ENCODE measurements around the gene YIPF5.
A peak's percentile ranks its signal among the peaks of the same experiment; 100 is the strongest.

The YIPF5 gene

DNA sequence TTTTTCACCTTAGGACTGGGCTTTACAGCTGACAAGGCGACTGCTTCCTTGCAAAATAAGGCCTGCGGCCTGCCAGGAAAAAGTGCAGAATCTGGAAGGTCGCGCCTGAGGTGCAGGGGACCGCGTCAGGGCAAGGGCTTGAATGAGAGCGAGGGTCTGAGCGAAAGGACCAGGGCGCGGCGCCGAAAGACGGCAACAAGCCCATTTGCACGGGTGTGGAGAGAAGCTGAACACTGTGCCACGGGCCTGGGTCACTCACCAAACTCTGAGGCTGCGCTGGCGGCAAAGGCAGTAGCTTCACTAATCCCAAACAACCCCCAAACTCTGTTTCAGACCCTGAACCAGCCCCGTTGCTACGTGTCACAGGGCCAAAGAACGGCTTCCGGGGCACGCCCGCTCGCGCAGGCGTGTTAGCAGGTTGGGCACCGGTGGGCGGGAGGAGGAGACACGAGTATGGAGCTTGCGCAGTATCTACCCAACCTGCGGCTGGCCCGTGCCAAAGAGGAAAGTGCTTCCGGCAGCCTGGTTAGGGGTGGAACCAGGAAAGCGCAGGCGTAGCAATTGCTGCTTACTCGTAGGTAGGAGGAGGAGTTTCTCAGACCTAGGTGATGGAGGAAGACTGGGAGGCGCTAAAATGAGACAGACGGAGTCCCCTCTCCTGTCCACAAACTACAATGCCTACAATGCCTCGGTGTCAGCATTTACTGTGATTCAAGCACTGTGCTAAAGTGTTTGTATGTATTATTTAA lies at the start of gene YIPF5, which contains the start of gene KCTD16:
TSS of gene YIPF5 (minus strand) at position 384 of the 749 bp plus-strand sequence. CDS start 704 bp downstream, outside the sequence.
TSS of gene KCTD16 (plus strand) at position 598 of the 749 bp plus-strand sequence.
- ChIA-PET POLR2A (interaction anchor here (0.6 to 1.7 kb wide), 8 partner anchors 8 to 1919 kb away, joined by 3 to 6 read pairs (median 3); no protein-coding TSS in a partner anchor), CTCF (interaction anchor here (1.0 to 1.5 kb wide), 4 partner anchors 10 to 1167 kb away, joined by 3 to 4 read pairs (median 4); no protein-coding TSS in a partner anchor)
- peak within 1 kb of the TSS; percentile 83 for H3K4me3 ChIP-seq (ENCODE audit: low read depth, low read length)
- TF ChIP-seq, protein P1, sequence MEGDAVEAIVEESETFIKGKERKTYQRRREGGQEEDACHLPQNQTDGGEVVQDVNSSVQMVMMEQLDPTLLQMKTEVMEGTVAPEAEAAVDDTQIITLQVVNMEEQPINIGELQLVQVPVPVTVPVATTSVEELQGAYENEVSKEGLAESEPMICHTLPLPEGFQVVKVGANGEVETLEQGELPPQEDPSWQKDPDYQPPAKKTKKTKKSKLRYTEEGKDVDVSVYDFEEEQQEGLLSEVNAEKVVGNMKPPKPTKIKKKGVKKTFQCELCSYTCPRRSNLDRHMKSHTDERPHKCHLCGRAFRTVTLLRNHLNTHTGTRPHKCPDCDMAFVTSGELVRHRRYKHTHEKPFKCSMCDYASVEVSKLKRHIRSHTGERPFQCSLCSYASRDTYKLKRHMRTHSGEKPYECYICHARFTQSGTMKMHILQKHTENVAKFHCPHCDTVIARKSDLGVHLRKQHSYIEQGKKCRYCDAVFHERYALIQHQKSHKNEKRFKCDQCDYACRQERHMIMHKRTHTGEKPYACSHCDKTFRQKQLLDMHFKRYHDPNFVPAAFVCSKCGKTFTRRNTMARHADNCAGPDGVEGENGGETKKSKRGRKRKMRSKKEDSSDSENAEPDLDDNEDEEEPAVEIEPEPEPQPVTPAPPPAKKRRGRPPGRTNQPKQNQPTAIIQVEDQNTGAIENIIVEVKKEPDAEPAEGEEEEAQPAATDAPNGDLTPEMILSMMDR (IDR thresholded peaks at IDR 0.05; ENCODE audit: insufficient read depth, low read length, missing control alignments): no peak
- DNase-seq (ENCODE audit: low read depth, low spot score): peak; percentile 85

DNA sequence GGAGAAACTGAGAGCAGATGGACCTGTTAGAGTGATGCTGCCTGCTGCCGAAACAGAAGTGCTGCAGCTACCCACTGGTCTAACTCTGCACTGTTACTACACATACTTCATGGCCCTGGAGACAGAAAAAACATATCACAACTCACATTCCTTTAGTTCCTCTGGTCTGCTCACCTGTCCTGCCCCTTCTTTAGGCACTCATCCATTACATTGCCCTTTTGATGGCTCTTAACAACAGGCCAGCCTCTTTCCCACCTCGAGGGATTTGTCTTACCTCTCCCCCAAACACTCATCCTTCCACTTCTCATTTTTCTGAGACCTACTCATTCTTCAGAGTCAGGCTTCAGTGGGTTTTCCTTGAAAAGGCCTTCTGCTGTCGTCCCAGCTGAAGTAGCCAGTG lies 49.4 kb upstream of the YIPF5 start:
- H3K4me3 ChIP-seq (ENCODE audit: low read depth, low read length): no peak overlapping the region
- DNase-seq (ENCODE audit: low read depth, low spot score): no peak
- ChIA-PET POLR2A (no interaction called here), CTCF (interaction anchor here (1.1 kb wide), 1 partner anchor 1605 kb away, joined by 3 read pairs; no protein-coding TSS in a partner anchor)
- TF ChIP-seq, protein P1 (IDR thresholded peaks at IDR 0.05; ENCODE audit: insufficient read depth, low read length, missing control alignments): no peak

DNA sequence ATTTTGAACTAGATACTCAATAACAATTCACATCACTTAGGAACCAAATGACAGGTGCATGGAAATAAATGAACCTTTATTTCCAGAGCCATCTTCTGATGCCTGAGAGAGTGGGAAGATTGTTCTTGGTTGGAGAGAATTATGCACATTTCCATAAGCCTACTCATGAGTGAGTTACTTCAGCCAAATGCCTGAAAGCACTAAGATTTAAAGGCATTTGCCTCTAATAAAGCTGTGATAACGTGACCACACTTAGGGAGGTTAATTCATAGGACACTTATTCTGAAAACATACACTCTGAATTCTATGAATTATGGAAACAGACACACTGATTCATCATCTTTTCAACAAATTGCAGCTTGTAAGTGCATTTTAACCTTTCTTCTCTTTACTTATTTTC lies 40.2 kb upstream of the YIPF5 start:
- DNase-seq (ENCODE audit: low read depth, low spot score): no peak
- CTCF ChIA-PET: no interaction called here
- H3K4me3 ChIP-seq (ENCODE audit: low read depth, low read length): no peak overlapping the region
- POLR2A ChIA-PET: no interaction called here
- TF ChIP-seq, protein P1 (IDR thresholded peaks at IDR 0.05; ENCODE audit: insufficient read depth, low read length, missing control alignments): no peak

DNA sequence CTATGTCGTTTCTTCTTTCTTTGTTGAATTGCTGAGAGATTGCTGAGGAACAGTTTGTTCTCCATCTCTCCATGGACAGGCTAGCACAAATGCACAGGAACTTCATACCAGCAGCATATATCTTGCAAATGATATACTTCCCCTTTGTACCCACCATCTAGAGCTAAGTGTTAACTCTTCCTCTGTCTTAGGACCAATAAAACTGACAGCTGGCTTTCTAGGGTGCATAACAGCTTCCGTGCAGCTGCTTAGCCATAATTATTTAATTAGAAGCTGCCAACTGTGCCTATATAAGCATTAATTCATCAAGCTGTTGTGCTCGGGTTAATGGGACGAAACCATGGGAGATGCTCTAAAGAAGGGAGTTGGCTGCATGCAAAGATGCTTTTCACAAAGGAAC lies 38.9 kb upstream of the YIPF5 start:
- no peak overlapping the region for H3K4me3 ChIP-seq (ENCODE audit: low read depth, low read length)
- CTCF ChIA-PET: interaction anchor here (0.6 to 4.7 kb wide), 2 partner anchors 1029 to 1617 kb away, joined by 3 to 36 read pairs; no protein-coding TSS in a partner anchor
- TF ChIP-seq, protein P1 (IDR thresholded peaks at IDR 0.05; ENCODE audit: insufficient read depth, low read length, missing control alignments): no peak
- DNase-seq (ENCODE audit: low read depth, low spot score): no peak
- POLR2A ChIA-PET: no interaction called here

DNA sequence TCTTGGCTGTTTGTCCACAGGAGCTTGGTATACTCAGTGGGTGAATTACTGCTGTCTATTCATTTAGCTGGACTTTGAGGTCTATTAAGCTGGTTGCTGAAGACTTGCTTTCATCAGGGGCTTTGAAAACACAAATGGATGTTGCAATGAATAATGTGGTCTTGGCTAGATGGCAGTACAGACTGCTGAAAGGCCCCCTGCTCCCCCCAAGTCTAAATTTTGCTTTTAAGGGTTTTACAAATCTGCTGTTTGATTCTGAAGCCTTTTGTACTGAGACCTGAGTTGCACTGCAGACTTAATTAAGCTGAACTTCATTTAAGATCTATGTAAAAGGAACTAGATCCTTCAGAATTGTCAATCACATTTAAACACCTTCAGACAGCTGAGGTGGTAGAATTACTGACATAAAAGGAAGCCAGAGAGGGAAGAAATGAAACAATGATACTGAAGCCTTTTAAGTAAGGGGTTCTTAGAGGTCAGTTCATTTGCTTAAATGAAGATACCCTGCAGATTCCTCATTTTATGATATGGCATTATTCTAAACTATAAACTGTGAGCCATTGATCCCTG lies 37.5 kb upstream of the YIPF5 start:
- POLR2A ChIA-PET: no interaction called here
- no peak overlapping the region; the same call in 1 of the 2 replicates for H3K4me3 ChIP-seq (ENCODE audit: low read depth, low read length)
- no peak for DNase-seq (ENCODE audit: low read depth, low spot score)
- CTCF ChIA-PET: interaction anchor here (0.9 to 4.7 kb wide), 4 partner anchors 182 to 1618 kb away, joined by 4 to 36 read pairs (median 4); no protein-coding TSS in a partner anchor
- TF ChIP-seq, protein P1 (IDR thresholded peaks at IDR 0.05; ENCODE audit: insufficient read depth, low read length, missing control alignments): no peak

DNA sequence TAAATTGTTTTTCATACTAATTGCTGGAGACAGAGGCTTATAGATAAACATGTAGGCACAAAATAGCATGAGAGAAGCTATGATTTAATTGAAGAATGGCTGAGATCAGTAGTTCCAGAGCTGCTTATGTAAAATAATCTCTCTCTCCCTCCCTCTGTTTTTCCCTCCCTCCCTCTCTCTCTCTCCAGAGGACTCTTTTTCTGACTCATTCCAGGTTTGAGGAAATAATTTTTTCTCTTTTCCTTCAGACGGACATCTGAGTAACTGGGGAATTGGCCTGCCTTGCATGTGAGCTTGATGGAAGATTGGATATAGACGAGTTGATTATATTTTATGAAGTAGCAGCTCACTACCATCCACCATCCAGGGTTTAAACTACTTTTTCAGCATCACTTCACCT lies 35.7 kb upstream of the YIPF5 start:
- TF ChIP-seq, protein P1 (IDR thresholded peaks at IDR 0.05; ENCODE audit: insufficient read depth, low read length, missing control alignments): no peak
- no peak for DNase-seq (ENCODE audit: low read depth, low spot score)
- CTCF ChIA-PET: interaction anchor here (0.7 to 4.7 kb wide), 9 partner anchors 8 to 1940 kb away, joined by 3 to 36 read pairs (median 5); no protein-coding TSS in a partner anchor
- POLR2A ChIA-PET: no interaction called here
- H3K4me3 ChIP-seq (ENCODE audit: low read depth, low read length): peak overlapping the region; percentile 58

All from AG04449 (cell line).